Central memory CD8-positive, alpha-beta T cell (primary cell): ENCODE results near the gene UCK2.

Experiments
- ATAC-seq: fragments of 150-1000 bp; cut with Tn5 transposase; replicated peaks from 2 replicates; pipeline ENCODE4 v1.10.0; 2022; ENCODE audit warnings: mild to moderate bottlenecking, moderate FRiP score, moderate number of reproducible peaks; ENCODE audit not compliant: poor library complexity, severe bottlenecking; ENCODE audit errors: extremely low read depth
- DNase-seq, 2 donors: peaks; one replicate each; pipeline ENCODE4 v3.0.0; 2021; ENCODE audit warnings: low spot score in 2 of 2
- H3K27ac Mint-ChIP-seq: one replicate; pipeline ENCODE4 v1.8.0; 2022; ENCODE audit warnings: low read depth, mild to moderate bottlenecking, moderate library complexity, mixed read lengths
- H3K27me3 Mint-ChIP-seq: one replicate; pipeline ENCODE4 v1.8.0; 2022; ENCODE audit warnings: mixed read lengths
- H3K36me3 Mint-ChIP-seq: one replicate; pipeline ENCODE4 v1.8.0; 2022; ENCODE audit warnings: mild to moderate bottlenecking, moderate library complexity, mixed read lengths; ENCODE audit not compliant: insufficient read depth
- H3K4me1 Mint-ChIP-seq: one replicate; pipeline ENCODE4 v1.8.0; 2022; ENCODE audit warnings: mixed read lengths
- H3K4me3 Mint-ChIP-seq: one replicate; pipeline ENCODE4 v1.8.0; 2022; ENCODE audit warnings: mild to moderate bottlenecking, moderate library complexity, mixed read lengths
- H3K9me3 Mint-ChIP-seq: one replicate; pipeline ENCODE4 v1.8.0; 2022; ENCODE audit warnings: mixed read lengths

Gene UCK2

DNA sequence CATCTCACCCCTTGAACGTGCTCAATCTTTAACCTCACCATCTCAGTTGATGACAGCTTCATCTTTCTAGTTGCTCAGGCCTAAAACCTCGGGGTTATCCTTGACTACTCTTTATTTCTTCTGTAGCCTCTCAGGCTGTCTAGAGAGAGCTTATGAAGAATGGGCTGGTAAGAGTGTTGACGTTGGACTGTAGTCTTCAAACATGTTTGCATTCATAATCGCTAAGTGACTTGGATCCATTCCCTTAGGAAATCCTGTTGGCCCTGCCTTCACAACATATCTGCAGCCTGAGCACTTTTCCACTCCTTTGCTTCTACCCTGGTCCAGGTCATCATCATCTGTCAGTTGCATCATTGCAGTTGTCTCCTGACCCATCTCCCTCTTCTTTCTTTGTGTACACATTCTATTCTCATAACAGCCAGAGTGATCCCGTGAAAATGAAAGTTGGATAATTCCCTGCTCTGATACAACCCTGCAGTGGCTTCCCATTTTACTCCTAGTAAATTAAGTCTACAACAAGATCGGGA, 10.5 kb downstream of the UCK2 start:
- Mint-ChIP-seq H3K9me3 (no peaks in the 10 kb centered on the region), H3K4me3 (no peak overlapping the region)
- no peak for ATAC-seq

DNA sequence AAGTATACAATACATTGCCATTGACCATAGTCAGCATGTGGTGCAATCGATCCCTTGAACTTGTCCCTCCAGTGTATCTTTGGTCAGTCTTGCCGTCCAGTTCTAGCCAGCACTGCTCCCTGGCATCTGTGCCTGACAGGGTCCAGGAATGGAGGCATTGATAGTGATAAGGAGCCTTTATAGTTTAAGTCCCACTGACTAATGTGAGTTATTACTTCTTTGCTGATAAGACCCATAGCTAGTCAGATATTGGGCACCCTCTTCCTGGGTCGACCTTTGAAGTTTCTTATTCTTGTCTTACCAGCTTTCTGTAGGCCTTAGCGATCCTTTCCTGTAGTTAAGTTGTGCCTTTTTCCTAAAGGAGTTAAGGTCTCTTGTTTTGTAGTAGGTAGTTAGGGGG, 13.0 kb downstream of the UCK2 start:
- peaks cover 25% of the 10 kb centered on the region for H3K4me1 Mint-ChIP-seq
- no peak overlapping the region for H3K4me3 Mint-ChIP-seq
- no peak overlapping the region for H3K27ac Mint-ChIP-seq
- H3K27me3 Mint-ChIP-seq = no peaks in the 10 kb centered on the region
- DNase-seq = no peak
- H3K36me3 Mint-ChIP-seq = peaks cover 2% of the 10 kb centered on the region
- H3K9me3 Mint-ChIP-seq = no peaks in the 10 kb centered on the region
- no peak for ATAC-seq

More for the DNA sequence above, 10.5 kb downstream of the UCK2 start:
- H3K4me1 Mint-ChIP-seq = peaks cover 21% of the 10 kb centered on the region
- no peaks in the 10 kb centered on the region for H3K36me3 Mint-ChIP-seq
- DNase-seq = no peak
- H3K27me3 Mint-ChIP-seq = no peaks in the 10 kb centered on the region
- H3K27ac Mint-ChIP-seq = no peak overlapping the region

- no peaks in the 10 kb centered on the region for H3K9me3 Mint-ChIP-seq
- H3K4me1 Mint-ChIP-seq = peaks cover 25% of the 10 kb centered on the region
- no peaks in the 10 kb centered on the region for H3K27me3 Mint-ChIP-seq
- no peak overlapping the region for H3K4me3 Mint-ChIP-seq
- peaks cover 2% of the 10 kb centered on the region for H3K36me3 Mint-ChIP-seq
- no peak for DNase-seq
- ATAC-seq = no peak
- no peak overlapping the region for H3K27ac Mint-ChIP-seq
Observed at GRCh38 chr1:165841582-165842017, 14.2 kb downstream of the UCK2 start.

GRCh38 chr1:165842023-165842670, 14.7 kb downstream of the UCK2 start:
- DNase-seq (no peak), ATAC-seq (no peak)
- H3K4me1 Mint-ChIP-seq = peaks cover 25% of the 10 kb centered on the region
- H3K4me3 Mint-ChIP-seq = no peak overlapping the region
- H3K27ac Mint-ChIP-seq = peak overlapping the region; percentile 74
- peaks cover 2% of the 10 kb centered on the region for H3K36me3 Mint-ChIP-seq
- H3K9me3 Mint-ChIP-seq = no peaks in the 10 kb centered on the region
- H3K27me3 Mint-ChIP-seq = no peaks in the 10 kb centered on the region

- no peak overlapping the region for H3K4me3 Mint-ChIP-seq
- DNase-seq = no peak
- H3K9me3 Mint-ChIP-seq = no peaks in the 10 kb centered on the region
- H3K4me1 Mint-ChIP-seq = peaks cover 25% of the 10 kb centered on the region
- H3K27ac Mint-ChIP-seq = peak overlapping the region; percentile 74
- H3K36me3 Mint-ChIP-seq = peaks cover 2% of the 10 kb centered on the region
- H3K27me3 Mint-ChIP-seq = no peaks in the 10 kb centered on the region
- ATAC-seq = peak; percentile 49
Observed at GRCh38 chr1:165842671-165843129, 15.3 kb downstream of the UCK2 start.

DNA sequence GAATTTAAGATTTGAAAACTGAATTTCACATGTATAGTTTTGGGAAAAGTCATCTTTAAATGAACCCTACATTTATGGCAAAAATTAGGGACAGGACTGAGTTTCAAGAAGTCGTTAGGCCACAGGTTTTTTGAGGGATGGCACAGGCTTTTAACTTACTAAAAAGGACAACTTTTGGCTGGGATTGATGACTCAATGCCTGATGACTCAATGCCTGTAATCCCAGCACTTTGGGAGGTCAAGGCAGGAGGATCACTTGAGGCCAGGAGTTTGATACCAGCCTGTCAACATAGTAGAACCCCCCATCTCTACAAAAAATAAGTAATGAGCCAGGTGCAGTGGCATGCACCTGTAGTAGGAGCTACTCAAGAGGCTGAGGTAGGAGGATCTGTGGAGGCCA, 15.9 kb downstream of the UCK2 start:
- Mint-ChIP-seq H3K4me3 (no peak overlapping the region), H3K36me3 (peaks cover 2% of the 10 kb centered on the region), H3K4me1 (peaks cover 25% of the 10 kb centered on the region), H3K27me3 (no peaks in the 10 kb centered on the region), H3K27ac (peak overlapping the region; percentile 74), H3K9me3 (no peaks in the 10 kb centered on the region)
- DNase-seq (no peak), ATAC-seq (no peak)

GRCh38 chr1:165844114-165844798, 16.8 kb downstream of the UCK2 start:
- H3K9me3 Mint-ChIP-seq = no peaks in the 10 kb centered on the region
- no peak for DNase-seq
- no peak overlapping the region for H3K4me3 Mint-ChIP-seq
- no peak for ATAC-seq
- H3K27ac Mint-ChIP-seq = no peak overlapping the region
- H3K27me3 Mint-ChIP-seq = no peaks in the 10 kb centered on the region
- H3K36me3 Mint-ChIP-seq = peaks cover 2% of the 10 kb centered on the region
- H3K4me1 Mint-ChIP-seq = peaks cover 25% of the 10 kb centered on the region

DNA sequence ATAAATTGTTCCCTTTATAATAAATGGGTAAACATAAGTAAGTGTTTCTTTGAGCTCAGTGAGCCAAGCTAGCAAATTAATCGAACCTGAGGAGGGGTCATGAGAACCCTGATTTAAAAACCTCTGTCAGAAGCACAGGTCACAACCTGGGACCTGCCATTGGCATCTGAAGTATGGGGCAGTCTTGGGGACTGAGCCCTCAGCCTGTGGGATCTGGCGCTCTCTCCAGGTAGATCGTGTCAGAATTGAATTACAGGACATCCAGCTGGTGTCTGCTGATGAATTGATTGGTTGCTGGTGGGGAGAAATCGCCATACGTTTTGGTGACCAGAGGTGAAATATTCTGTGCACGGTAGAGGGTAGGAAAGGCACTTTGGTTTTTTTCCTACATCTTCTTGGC, 17.5 kb downstream of the UCK2 start:
- Mint-ChIP-seq H3K9me3 (no peaks in the 10 kb centered on the region), H3K4me3 (no peak overlapping the region), H3K27ac (no peak overlapping the region), H3K4me1 (peaks cover 25% of the 10 kb centered on the region), H3K27me3 (no peaks in the 10 kb centered on the region), H3K36me3 (peaks cover 2% of the 10 kb centered on the region)
- ATAC-seq (no peak), DNase-seq (no peak)

DNA sequence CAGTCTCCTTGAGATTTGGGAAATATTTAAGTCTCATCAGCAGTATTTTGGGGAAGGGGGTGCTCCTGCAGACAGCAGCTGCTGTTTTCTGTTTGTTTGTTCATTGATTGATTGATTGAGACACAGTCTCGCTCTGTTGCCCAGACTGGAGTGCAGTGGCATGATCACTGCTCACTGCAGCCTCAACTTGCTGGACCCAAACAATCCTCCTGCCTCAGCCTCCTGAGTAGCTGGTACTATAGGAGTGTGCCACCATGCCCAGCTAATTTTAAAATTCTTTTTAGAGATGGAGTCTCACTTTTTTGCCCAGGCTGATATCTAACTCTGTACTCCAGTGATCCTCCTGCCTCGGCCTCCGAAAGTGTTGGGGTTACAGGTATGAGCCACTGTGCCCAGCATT, 18.2 kb downstream of the UCK2 start:
- H3K9me3 Mint-ChIP-seq = no peaks in the 10 kb centered on the region
- H3K36me3 Mint-ChIP-seq = peaks cover 2% of the 10 kb centered on the region
- no peak for ATAC-seq
- DNase-seq = no peak
- H3K27ac Mint-ChIP-seq = no peak overlapping the region
- no peak overlapping the region for H3K4me3 Mint-ChIP-seq
- H3K27me3 Mint-ChIP-seq = no peaks in the 10 kb centered on the region
- peaks cover 25% of the 10 kb centered on the region for H3K4me1 Mint-ChIP-seq

GRCh38 chr1:165845992-165846748, 18.8 kb downstream of the UCK2 start:
- peaks cover 29% of the 10 kb centered on the region for H3K4me1 Mint-ChIP-seq
- no peak for DNase-seq
- H3K36me3 Mint-ChIP-seq = peaks cover 2% of the 10 kb centered on the region
- H3K9me3 Mint-ChIP-seq = no peaks in the 10 kb centered on the region
- ATAC-seq = no peak
- no peaks in the 10 kb centered on the region for H3K27me3 Mint-ChIP-seq
- no peak overlapping the region for H3K27ac Mint-ChIP-seq
- no peak overlapping the region for H3K4me3 Mint-ChIP-seq

GRCh38 chr1:165847486-165847885, 20.1 kb downstream of the UCK2 start:
- H3K27me3 Mint-ChIP-seq = no peaks in the 10 kb centered on the region
- DNase-seq (no peak), ATAC-seq (no peak)
- peaks cover 2% of the 10 kb centered on the region for H3K36me3 Mint-ChIP-seq
- no peak overlapping the region for H3K27ac Mint-ChIP-seq
- H3K9me3 Mint-ChIP-seq = no peaks in the 10 kb centered on the region
- H3K4me1 Mint-ChIP-seq = peaks cover 31% of the 10 kb centered on the region
- no peak overlapping the region for H3K4me3 Mint-ChIP-seq

DNA sequence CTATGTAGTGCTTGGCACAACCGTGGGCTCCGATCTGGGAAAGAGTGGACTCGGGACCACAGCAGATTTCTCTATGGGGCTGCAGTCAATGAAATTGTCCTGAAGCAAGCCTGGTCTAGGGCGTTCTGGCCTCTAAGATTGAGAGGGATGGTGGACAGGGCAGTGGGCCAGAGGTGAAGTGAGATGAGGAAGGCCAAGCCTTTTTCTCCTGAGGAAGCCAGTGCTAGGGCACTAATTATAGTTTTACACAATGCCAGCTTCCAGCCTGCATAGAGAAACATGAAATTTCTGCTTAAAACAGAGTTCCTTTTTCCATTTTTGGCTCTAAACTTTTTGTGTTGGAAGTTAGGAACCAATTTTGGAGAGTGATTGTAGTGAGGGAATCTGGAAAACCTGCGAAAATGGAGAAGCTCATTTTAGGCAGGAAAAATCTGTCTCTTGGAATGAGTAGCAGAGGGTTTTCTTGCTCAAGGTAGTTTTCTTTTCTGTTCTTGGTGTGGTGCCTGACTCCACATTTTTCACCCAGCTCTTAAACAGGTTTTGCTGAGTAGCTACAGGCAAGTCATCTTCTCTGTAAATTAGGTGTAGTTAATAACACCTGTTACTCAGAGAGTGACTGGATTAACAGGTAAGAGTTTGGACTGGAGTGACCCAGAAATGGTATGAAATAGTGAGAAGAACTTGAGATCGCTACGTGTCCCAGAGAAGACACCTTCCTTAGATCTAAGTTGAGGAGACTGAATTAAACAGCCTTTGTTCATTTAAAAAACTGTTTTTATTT, 22.1 kb downstream of the UCK2 start:
- H3K27ac Mint-ChIP-seq = no peak overlapping the region
- DNase-seq = no peak

More for the DNA sequence above, 22.1 kb downstream of the UCK2 start:
- H3K4me3 Mint-ChIP-seq = no peak overlapping the region
- peaks cover 29% of the 10 kb centered on the region for H3K4me1 Mint-ChIP-seq
- H3K27me3 Mint-ChIP-seq = no peaks in the 10 kb centered on the region
- no peaks in the 10 kb centered on the region for H3K36me3 Mint-ChIP-seq
- ATAC-seq = no peak
- H3K9me3 Mint-ChIP-seq = no peaks in the 10 kb centered on the region
